AG04449 (cell line): Measurements from ENCODE around the gene RASA2.

ENCODE experiments used
- CTCF ChIA-PET: fragments of 350-600 bp; formaldehyde crosslinking; extraction: SDS; loops from one replicate; lab custom pipeline; 2021; ENCODE audit warnings: antibody characterized with exemption; lab: Yijun Ruan, JAX
- POLR2A ChIA-PET: fragments of 400-600, 350-600 bp; formaldehyde crosslinking; extraction: SDS; loops from one replicate; lab custom pipeline; 2020; ENCODE audit warnings: antibody characterized with exemption, inconsistent platforms; lab: Yijun Ruan, JAX
- DNase-seq: peaks from one replicate; pipeline ENCODE4 v3.0.0-alpha.2; 2010; ENCODE audit warnings: low read depth, low spot score
- H3K4me3 ChIP-seq: 2 replicates; pipeline ENCODE4 v1.5.1; 2011; ENCODE audit warnings: low read depth, mild to moderate bottlenecking, control low read depth, low read length
- TF ChIP-seq, protein P1 (sequence below): IDR thresholded peaks from one replicate; pipeline ENCODE4 v1.5.1; 2011; ENCODE audit warnings: mild to moderate bottlenecking, moderate library complexity, low read length, control low read depth, inconsistent platforms; ENCODE audit not compliant: insufficient read depth; ENCODE audit errors: missing control alignments

RASA2 gene

DNA sequence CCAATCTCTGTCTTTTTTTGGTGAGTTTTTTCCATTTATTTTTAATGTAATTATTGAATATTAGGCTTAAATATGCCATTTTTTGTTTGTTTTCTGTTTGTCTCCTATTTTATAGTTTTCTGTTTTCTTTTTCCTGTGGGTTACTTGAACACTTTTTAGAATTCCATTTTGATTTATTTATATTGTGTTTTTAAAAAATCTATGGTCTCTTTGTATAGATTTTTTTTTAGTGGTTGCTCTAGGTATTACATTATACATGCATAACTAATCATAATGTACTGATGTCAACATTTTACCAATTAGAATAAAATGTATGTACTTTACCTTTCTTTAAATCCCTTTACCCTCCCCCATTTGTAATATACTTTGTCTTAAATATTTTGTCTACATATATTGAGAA lies 56.2 kb downstream of the RASA2 start:
- ChIA-PET POLR2A (no interaction called here), CTCF (interaction anchor here (0.7 kb wide), 1 partner anchor 86 kb away, joined by 3 read pairs; no protein-coding TSS in a partner anchor)
- no peak for DNase-seq
- no peak overlapping the region for H3K4me3 ChIP-seq
- TF ChIP-seq, protein P1, sequence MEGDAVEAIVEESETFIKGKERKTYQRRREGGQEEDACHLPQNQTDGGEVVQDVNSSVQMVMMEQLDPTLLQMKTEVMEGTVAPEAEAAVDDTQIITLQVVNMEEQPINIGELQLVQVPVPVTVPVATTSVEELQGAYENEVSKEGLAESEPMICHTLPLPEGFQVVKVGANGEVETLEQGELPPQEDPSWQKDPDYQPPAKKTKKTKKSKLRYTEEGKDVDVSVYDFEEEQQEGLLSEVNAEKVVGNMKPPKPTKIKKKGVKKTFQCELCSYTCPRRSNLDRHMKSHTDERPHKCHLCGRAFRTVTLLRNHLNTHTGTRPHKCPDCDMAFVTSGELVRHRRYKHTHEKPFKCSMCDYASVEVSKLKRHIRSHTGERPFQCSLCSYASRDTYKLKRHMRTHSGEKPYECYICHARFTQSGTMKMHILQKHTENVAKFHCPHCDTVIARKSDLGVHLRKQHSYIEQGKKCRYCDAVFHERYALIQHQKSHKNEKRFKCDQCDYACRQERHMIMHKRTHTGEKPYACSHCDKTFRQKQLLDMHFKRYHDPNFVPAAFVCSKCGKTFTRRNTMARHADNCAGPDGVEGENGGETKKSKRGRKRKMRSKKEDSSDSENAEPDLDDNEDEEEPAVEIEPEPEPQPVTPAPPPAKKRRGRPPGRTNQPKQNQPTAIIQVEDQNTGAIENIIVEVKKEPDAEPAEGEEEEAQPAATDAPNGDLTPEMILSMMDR = no peak

GRCh38 chr3:141544697-141545096 lies 57.9 kb downstream of the RASA2 start:
- TF ChIP-seq, protein P1 = no peak
- no peak overlapping the region for H3K4me3 ChIP-seq
- ChIA-PET POLR2A (no interaction called here), CTCF (interaction anchor here (1.5 to 2.5 kb wide), 2 partner anchors 16 to 242 kb away, joined by 4 to 14 read pairs; no protein-coding TSS in a partner anchor)
- DNase-seq = no peak

DNA sequence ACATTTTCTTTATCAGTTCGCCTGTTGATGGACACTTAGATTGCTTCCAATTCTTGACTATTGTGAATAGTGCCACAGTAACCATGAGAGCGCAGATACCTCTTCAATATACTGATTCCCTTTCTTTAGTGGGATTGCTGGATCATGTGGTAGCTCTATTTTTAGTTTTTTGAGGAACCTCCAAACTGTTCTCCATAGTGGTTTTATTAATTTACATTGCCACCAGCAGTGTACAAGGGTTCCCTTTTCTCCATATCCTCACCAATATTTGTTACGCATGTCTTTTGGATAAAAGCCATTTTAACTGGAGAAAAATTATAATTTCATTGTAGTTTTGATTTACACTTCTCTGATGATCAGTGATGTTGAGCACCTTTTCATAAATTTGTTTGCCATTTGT lies 59.3 kb downstream of the RASA2 start:
- TF ChIP-seq, protein P1 = no peak
- POLR2A ChIA-PET = no interaction called here
- no peak overlapping the region for H3K4me3 ChIP-seq
- no peak for DNase-seq
- CTCF ChIA-PET = interaction anchor here (1.0 kb wide), 1 partner anchor 12 kb away, joined by 3 read pairs; no protein-coding TSS in a partner anchor

- ChIA-PET POLR2A (no interaction called here), CTCF (interaction anchor here (1.3 kb wide), 1 partner anchor 92 kb away, joined by 4 read pairs; no protein-coding TSS in a partner anchor)
- DNase-seq = no peak
- TF ChIP-seq, protein P1 = no peak
- no peak overlapping the region for H3K4me3 ChIP-seq
These were observed 59.8 kb downstream of the RASA2 start for GRCh38 chr3:141546586-141546985.

DNA sequence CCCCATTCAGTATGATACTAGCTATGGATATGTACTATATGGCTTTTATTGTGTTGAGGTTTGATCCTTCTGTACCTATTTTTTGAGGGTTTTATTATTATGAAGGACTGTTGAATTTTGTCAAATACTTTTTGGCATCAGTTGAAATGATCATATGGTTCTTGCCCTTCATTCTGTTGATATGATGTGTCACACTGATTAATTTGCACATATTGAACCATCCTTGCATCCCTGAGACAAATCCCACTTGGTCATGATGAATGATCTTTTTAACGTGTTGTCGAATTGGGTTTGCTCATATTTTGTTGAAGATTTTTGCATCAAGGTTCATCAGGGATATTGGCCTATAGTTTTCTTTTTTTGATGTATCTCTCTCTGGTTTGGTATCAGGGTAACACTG lies 61.0 kb downstream of the RASA2 start:
- POLR2A ChIA-PET = no interaction called here
- H3K4me3 ChIP-seq = no peak overlapping the region
- TF ChIP-seq, protein P1 = no peak
- DNase-seq = no peak
- CTCF ChIA-PET = interaction anchor here (1.3 to 2.7 kb wide), 3 partner anchors 11 to 93 kb away, joined by 4 to 12 read pairs (median 10); no protein-coding TSS in a partner anchor

GRCh38 chr3:141550926-141551665 lies 64.3 kb downstream of the RASA2 start:
- POLR2A ChIA-PET = no interaction called here
- DNase-seq = no peak
- no peak overlapping the region for H3K4me3 ChIP-seq
- CTCF ChIA-PET = interaction anchor here (0.7 to 18.9 kb wide), 4 partner anchors 10 to 243 kb away, joined by 3 to 517 read pairs (median 143); no protein-coding TSS in a partner anchor
- TF ChIP-seq, protein P1 = no peak
